K562 (cell line): ENCODE data around the gene PSMD9. TPM values are rescaled to one million over a fixed set of nuclear protein-coding genes. Genes with fewer than 3 reads are reported as not detected.

Source experiments
- ATAC-seq: fragments of 200-7000 bp; cut with Tn5 transposase; 3 replicates; pipeline ENCODE4 v1.9.1; 2020; ENCODE audit warnings: moderate library complexity
- BruUV-seq: library from RNA; stranded (reverse); fragments of 400-500 nt; replicated peaks from 2 replicates; lab custom pipeline; 2021; lab: Mats Ljungman, UMichigan
- CTCF ChIA-PET: fragments of 300-600 bp; formaldehyde crosslinking; extraction: SDS; loops from one replicate; lab custom pipeline; 2021; ENCODE audit warnings: low intra/inter-chr PET ratio; lab: Yijun Ruan, JAX
- POLR2A ChIA-PET: fragments of 300-600, 350-650 bp; sonication (Branson Sonifier 250); formaldehyde crosslinking; extraction: SDS; loops from one replicate; lab custom pipeline; 2021; ENCODE audit warnings: antibody characterized with exemption, inconsistent platforms; lab: Yijun Ruan, JAX
- DNase-seq, 4 experiments: peaks; one replicate each; pipeline versions ENCODE4 v3.0.0 to v3.0.0-alpha.2; 2011 to 2018; ENCODE audit warnings: low spot score in 3 of 4, mixed read lengths in 3 of 4; ENCODE audit errors: extremely low read depth in 1 of 4
- FAIRE-seq: peaks from 2 replicates; lab custom pipeline; 2011; peaks lifted over from hg19 to GRCh38; lab: Jason Lieb, UNC
- H2AFZ ChIP-seq: 2 replicates; pipeline ENCODE4 v1.6.0; 2011; ENCODE audit warnings: low read depth, low read length, control low read depth, inconsistent platforms
- H3K27ac ChIP-seq: fragments of 200-600 bp; 3 replicates; pipeline ENCODE4 v1.8.0; 2011; ENCODE audit warnings: low read depth, mild to moderate bottlenecking, control low read depth, inconsistent platforms, low read length, moderate library complexity, mixed read lengths; ENCODE audit errors: extremely low read depth
- H3K27me3 ChIP-seq, 2 experiments: fragments of 300-600 bp in 1 of 2; 2 replicates in 1 of 2; 3 replicates in 1 of 2; pipeline versions ENCODE4 v1.6.0 to v1.8.0; 2011; ENCODE audit warnings: inconsistent platforms in 2 of 2, low read length in 2 of 2, mild to moderate bottlenecking in 1 of 2, mixed read lengths in 1 of 2, moderate library complexity in 1 of 2; ENCODE audit not compliant: control insufficient read depth in 2 of 2, insufficient read depth in 2 of 2
- H3K36me3 ChIP-seq: fragments of 300-600 bp; 3 replicates; pipeline ENCODE4 v1.8.0; 2011; ENCODE audit warnings: mild to moderate bottlenecking, low read length, inconsistent platforms; ENCODE audit not compliant: control insufficient read depth, insufficient read depth
- H3K4me1 ChIP-seq, 2 experiments: fragments of 200-600 bp in 1 of 2; replicated peaks in 1 of 2; 2 replicates in 1 of 2; 3 replicates in 1 of 2; pipeline versions ENCODE4 v1.5.1 to v1.8.0; 2011; ENCODE audit warnings: inconsistent platforms in 2 of 2, low read length in 2 of 2, mild to moderate bottlenecking in 1 of 2, mixed read lengths in 1 of 2, moderate library complexity in 1 of 2; ENCODE audit not compliant: control insufficient read depth in 2 of 2, insufficient read depth in 2 of 2
- H3K4me2 ChIP-seq: 2 replicates; pipeline ENCODE4 v1.6.1; 2011; ENCODE audit warnings: low read length, control low read depth, inconsistent platforms, mixed read lengths; ENCODE audit not compliant: insufficient read depth
- H3K4me3 ChIP-seq: fragments of 200-600 bp; sonication (generic), shearing (Covaris generic); 2 replicates; pipeline ENCODE4 v1.5.1; 2016; ENCODE audit warnings: control low read depth, inconsistent platforms
- H3K79me2 ChIP-seq: fragments of 200-600 bp; 3 replicates; pipeline ENCODE4 v1.8.0; 2011; ENCODE audit warnings: low read length, inconsistent platforms; ENCODE audit not compliant: control insufficient read depth, insufficient read depth
- H3K9ac ChIP-seq, 2 experiments: 2 replicates each; pipeline versions ENCODE4 v1.6.0 to v1.6.1; 2011; ENCODE audit warnings: low read depth in 2 of 2, low read length in 2 of 2, control low read depth in 1 of 2, inconsistent platforms in 1 of 2, mild to moderate bottlenecking in 1 of 2, mixed read lengths in 1 of 2; ENCODE audit not compliant: insufficient read depth in 1 of 2
- H3K9me1 ChIP-seq: one replicate; pipeline ENCODE4 v1.6.0; 2011; ENCODE audit warnings: inconsistent platforms, mild to moderate bottlenecking, low read length, moderate library complexity; ENCODE audit not compliant: control insufficient read depth, insufficient read depth
- H3K9me3 ChIP-seq: replicated peaks from 2 replicates; pipeline ENCODE4 v1.5.1; 2011; ENCODE audit warnings: low read depth, low read length, inconsistent platforms; ENCODE audit not compliant: control insufficient read depth, insufficient read depth
- H4K20me1 ChIP-seq: replicated peaks from 2 replicates; pipeline ENCODE4 v1.6.1; 2011; ENCODE audit warnings: low read length, inconsistent platforms, mixed read lengths; ENCODE audit not compliant: control insufficient read depth, insufficient read depth
- CBFA2T2 ChIP-seq: fragments of 450-650 bp; conservative IDR thresholded peaks from 2 replicates; pipeline ENCODE4 v1.6.1; 2017; ENCODE audit warnings: mild to moderate bottlenecking
- CC2D1A ChIP-seq: fragments of 450-650 bp; IDR thresholded peaks from 2 replicates; pipeline ENCODE4 v1.6.1; 2017; ENCODE audit warnings: mild to moderate bottlenecking
- E4F1 ChIP-seq: fragments of 250-450 bp; sonication (Bioruptor Pico); IDR thresholded peaks from 2 replicates; pipeline ENCODE4 v1.5.0; 2021; ENCODE audit warnings: mild to moderate bottlenecking, borderline replicate concordance
- EP400 ChIP-seq: fragments of 450-650 bp; IDR thresholded peaks from 2 replicates; pipeline ENCODE4 v1.6.1; 2017; ENCODE audit warnings: antibody characterized with exemption, mild to moderate bottlenecking, moderate library complexity
- KHSRP ChIP-seq: fragments of 450-650 bp; IDR thresholded peaks from 2 replicates; pipeline ENCODE4 v1.6.1; 2017
- KLF6 ChIP-seq: fragments of 250-450 bp; sonication (Bioruptor Pico); IDR thresholded peaks from 2 replicates; pipeline ENCODE4 v1.4.0; 2020; ENCODE audit warnings: mild to moderate bottlenecking, moderate library complexity, borderline replicate concordance
- MEIS2 ChIP-seq: fragments of 450-650 bp; IDR thresholded peaks from 2 replicates; pipeline ENCODE4 v1.6.1; 2014; ENCODE audit warnings: mild to moderate bottlenecking; ENCODE audit not compliant: partially characterized antibody
- POLR2AphosphoS2 ChIP-seq: IDR thresholded peaks from 2 replicates; pipeline ENCODE4 v1.6.1; 2012; ENCODE audit warnings: low read length, improper control_type of control experiment
- SMARCC2 ChIP-seq: fragments of 450-650 bp; IDR thresholded peaks from 2 replicates; pipeline ENCODE4 v1.6.1; 2017; ENCODE audit warnings: antibody characterized with exemption, moderate library complexity, mild to moderate bottlenecking, low read depth
- SRSF7 ChIP-seq: fragments of 200-400 bp; formaldehyde crosslinking; optimal IDR thresholded peaks from 2 replicates; pipeline ENCODE3; 2017; ENCODE audit warnings: mild to moderate bottlenecking, low read depth, low read length
- TCF3 ChIP-seq: sonication (generic); formaldehyde crosslinking; IDR thresholded peaks from 2 replicates; pipeline ENCODE4 v1.4.0; 2020; ENCODE audit warnings: mild to moderate bottlenecking, missing genetic modification reagents
- TEAD4 ChIP-seq, 2 experiments: sonication (generic) in 1 of 2; formaldehyde crosslinking in 1 of 2; IDR thresholded peaks; 2 replicates each; pipeline versions ENCODE4 v1.6.1 to v1.8.0; 2012 to 2022; ENCODE audit warnings: borderline replicate concordance in 1 of 2, inconsistent platforms in 1 of 2, low read length in 1 of 2, mild to moderate bottlenecking in 1 of 2, missing genetic modification reagents in 1 of 2
- ZFP36 ChIP-seq: fragments of 150-350 bp; IDR thresholded peaks from 2 replicates; pipeline ENCODE4 v1.6.1; 2018; ENCODE audit warnings: low read length, low read depth; ENCODE audit not compliant: partially characterized antibody
- ZNF121 ChIP-seq: sonication (generic); formaldehyde crosslinking; conservative IDR thresholded peaks from 2 replicates; pipeline ENCODE4 v1.8.0; 2022; ENCODE audit warnings: missing genetic modification reagents
- WGBS: fragments of 100-300 bp; shearing (Covaris generic); methylation state at CpG from one replicate; pipeline ENCODE4 v1.1.6; 2016; ENCODE audit warnings: low coverage, mixed read lengths; ENCODE audit not compliant: insufficient coverage; ENCODE audit errors: missing lambda C conversion rate; 5-methylcytosine and 5-hydroxymethylcytosine counted together
- in situ Hi-C: fragments of 300-500 bp; cut with MboI; formaldehyde crosslinking; loops from 4 replicates; pipeline ENCODE4 v1.15.0; 2018; ENCODE audit warnings: inconsistent platforms, mixed read lengths
- intact Hi-C: fragments of 100-400 bp; cut with micrococcal nuclease; formaldehyde crosslinking; loops from 2 replicates; pipeline ENCODE4 v1.14.2; 2022
- polyA plus RNA-seq, 8 experiments: library from polyadenylated mRNA; depleted of rRNA in 4 of 8; stranded (reverse) in 5 of 8; unstranded in 3 of 8; fragments of >200 nt; fragmentation: Nextera tagmentation in 2 of 8; fragmentation: Illumina TruSeq in 1 of 8; extraction: Ambion mirVana in 2 of 8; extraction: Trizol in 1 of 8; gene quantifications; 2 replicates each; pipeline versions ENCODE4 v1.2.1 to v1.2.3, GENCODE V29; 2011 to 2014; ENCODE audit warnings: inconsistent platforms in 1 of 8, missing spikeins in 1 of 8
- total RNA-seq, 7 experiments: library from RNA; depleted of rRNA in 6 of 7; stranded (reverse); fragments of >200 nt in 6 of 7; fragmentation: Illumina TruSeq in 2 of 7; extraction: Trizol in 2 of 7; gene quantifications; 2 replicates each; pipeline versions ENCODE4 v1.2.1 to v1.2.3, GENCODE V29; 2011 to 2021; ENCODE audit warnings: low replicate concordance in 1 of 7
- TF ChIP-seq, protein P1 (sequence below): sonication (generic); formaldehyde crosslinking; IDR thresholded peaks from 2 replicates; pipeline ENCODE4 v1.8.0; 2022; ENCODE audit warnings: mild to moderate bottlenecking, low read depth, missing genetic modification reagents
- TF ChIP-seq, protein P2 (sequence below): IDR thresholded peaks from 3 replicates; pipeline ENCODE4 v1.6.1; 2011; ENCODE audit warnings: borderline replicate concordance, mild to moderate bottlenecking, moderate library complexity; ENCODE audit not compliant: insufficient read length; ENCODE audit errors: extremely low read depth

PSMD9 gene
- total and polyA plus RNA-seq, 9 of the 15 experiments (the other 6 are each of a cell fraction or from before 2014, with no cell fraction given), result 12.2 to 143 (median 61.3) TPM

DNA sequence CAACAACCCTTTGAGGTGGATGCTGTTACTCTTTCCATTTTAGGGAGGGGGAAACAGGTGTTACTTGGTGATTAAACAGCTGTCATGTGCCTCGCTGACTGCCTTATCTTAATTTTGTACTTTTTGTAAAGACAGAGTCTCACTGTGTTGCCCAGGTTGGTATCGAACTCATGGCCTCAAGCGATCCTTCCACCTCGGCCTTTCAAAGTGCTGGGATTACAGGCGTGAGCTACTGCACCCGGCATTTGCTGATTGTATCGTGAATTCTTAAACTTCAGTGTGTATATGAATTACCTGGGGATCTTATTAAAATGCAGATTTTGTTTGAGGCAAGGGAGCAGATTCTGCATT lies 659 bp downstream of the PSMD9 start:
- intact Hi-C loops, result loop anchor here (2.0 to 5.0 kb wide), 2 partner anchors 76 to 192 kb away; no protein-coding TSS in a partner anchor
- in situ Hi-C loops, result loop anchor here (5.0 kb wide), 2 partner anchors 92 to 187 kb away; no protein-coding TSS in a partner anchor
- Histone ChIP-seq H3K79me2 (peaks cover 48% of the 10 kb centered on the region), H3K9me3 (no peaks in the 10 kb centered on the region), H4K20me1 (no peaks in the 10 kb centered on the region), H3K4me3 (peak overlapping the region; percentile 74), H3K36me3 (peaks cover 19% of the 10 kb centered on the region), H3K9ac (peak overlapping the region; percentile 88 to 93), H3K27me3 (no peaks in the 10 kb centered on the region), H3K4me2 (peak overlapping the region; percentile 83), H2AFZ (peak overlapping the region; percentile 88; the same call in 1 of the 2 replicates), H3K27ac (peak overlapping the region; percentile 92), H3K9me1 (no peaks in the 10 kb centered on the region), H3K4me1 (peaks cover 31 to 34% of the 10 kb centered on the region in 2 experiments)
- FAIRE-seq, result peak; percentile 66
- no peak for ATAC-seq
- BruUV-seq, result no TSS peak
- WGBS, result under 1% methylated on average over 7 of the region's 7 CpGs
- no peak for DNase-seq
- CTCF ChIA-PET, result interaction anchor here (0.6 to 3.7 kb wide), 6 partner anchors 49 to 113 kb away, joined by 3 to 50 read pairs (median 5); partner anchors contain the start of gene RHOF
- POLR2A ChIA-PET, result interaction anchor here (1.8 to 2.4 kb wide), 2 partner anchors 28 to 94 kb away, joined by 4 to 16 read pairs; no protein-coding TSS in a partner anchor
- TF ChIP-seq E4F1 (CRISPR knock-in tag) (no peak), SMARCC2 (peak; percentile 11; the same call in 1 of the 2 replicates), MEIS2 (peak; percentile 2), SRSF7 (no peak), POLR2AphosphoS2 (no peak), CC2D1A (0 out of 2 replicates have a peak, but pooled peaks have one; percentile 9), ZNF121 (CRISPR knock-in tag) (peak; percentile 73), KLF6 (no peak), ZFP36 (no peak), TEAD4 (IDR thresholded peaks at IDR 0.05; ENCODE audit: low read length) (0 out of 2 replicates have a peak, but pooled peaks have one; percentile 32), TEAD4 (CRISPR knock-in tag; IDR thresholded peaks at IDR 0.05; ENCODE audit: borderline replicate concordance) (no peak), EP400 (no peak), KHSRP (no peak), TCF3 (CRISPR knock-in tag) (peak; percentile 48; the same call in 1 of the 2 replicates), CBFA2T2 (peak; percentile 58; the same call in 1 of the 2 replicates)
- TF ChIP-seq, protein P1, sequence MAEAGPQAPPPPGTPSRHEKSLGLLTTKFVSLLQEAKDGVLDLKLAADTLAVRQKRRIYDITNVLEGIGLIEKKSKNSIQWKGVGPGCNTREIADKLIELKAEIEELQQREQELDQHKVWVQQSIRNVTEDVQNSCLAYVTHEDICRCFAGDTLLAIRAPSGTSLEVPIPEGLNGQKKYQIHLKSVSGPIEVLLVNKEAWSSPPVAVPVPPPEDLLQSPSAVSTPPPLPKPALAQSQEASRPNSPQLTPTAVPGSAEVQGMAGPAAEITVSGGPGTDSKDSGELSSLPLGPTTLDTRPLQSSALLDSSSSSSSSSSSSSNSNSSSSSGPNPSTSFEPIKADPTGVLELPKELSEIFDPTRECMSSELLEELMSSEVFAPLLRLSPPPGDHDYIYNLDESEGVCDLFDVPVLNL (CRISPR knock-in tag), result no peak
- TF ChIP-seq, protein P2, sequence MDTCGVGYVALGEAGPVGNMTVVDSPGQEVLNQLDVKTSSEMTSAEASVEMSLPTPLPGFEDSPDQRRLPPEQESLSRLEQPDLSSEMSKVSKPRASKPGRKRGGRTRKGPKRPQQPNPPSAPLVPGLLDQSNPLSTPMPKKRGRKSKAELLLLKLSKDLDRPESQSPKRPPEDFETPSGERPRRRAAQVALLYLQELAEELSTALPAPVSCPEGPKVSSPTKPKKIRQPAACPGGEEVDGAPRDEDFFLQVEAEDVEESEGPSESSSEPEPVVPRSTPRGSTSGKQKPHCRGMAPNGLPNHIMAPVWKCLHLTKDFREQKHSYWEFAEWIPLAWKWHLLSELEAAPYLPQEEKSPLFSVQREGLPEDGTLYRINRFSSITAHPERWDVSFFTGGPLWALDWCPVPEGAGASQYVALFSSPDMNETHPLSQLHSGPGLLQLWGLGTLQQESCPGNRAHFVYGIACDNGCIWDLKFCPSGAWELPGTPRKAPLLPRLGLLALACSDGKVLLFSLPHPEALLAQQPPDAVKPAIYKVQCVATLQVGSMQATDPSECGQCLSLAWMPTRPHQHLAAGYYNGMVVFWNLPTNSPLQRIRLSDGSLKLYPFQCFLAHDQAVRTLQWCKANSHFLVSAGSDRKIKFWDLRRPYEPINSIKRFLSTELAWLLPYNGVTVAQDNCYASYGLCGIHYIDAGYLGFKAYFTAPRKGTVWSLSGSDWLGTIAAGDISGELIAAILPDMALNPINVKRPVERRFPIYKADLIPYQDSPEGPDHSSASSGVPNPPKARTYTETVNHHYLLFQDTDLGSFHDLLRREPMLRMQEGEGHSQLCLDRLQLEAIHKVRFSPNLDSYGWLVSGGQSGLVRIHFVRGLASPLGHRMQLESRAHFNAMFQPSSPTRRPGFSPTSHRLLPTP, result peak; percentile 64
